Left renal cortex interstitium (tissue), 4 donors: ENCODE measurements around the gene MYBL2. TPM values are rescaled to one million over a fixed set of nuclear protein-coding genes. Genes with fewer than 3 reads are reported as not detected.
"Not testable (repeated sequence)": the region's sequence is repeated elsewhere in the genome, so short reads cannot be mapped to it uniquely, and the experiment has no call there.

Experiments used
- DNase-seq, 4 donors: peaks; one replicate each; pipeline ENCODE4 v3.0.0-alpha.2; 2013; ENCODE audit warnings: low read depth in 4 of 4, low spot score in 2 of 4, missing footprints in 1 of 4
- polyA plus RNA-seq, 4 donors: library from polyadenylated mRNA; unstranded; fragments of 120-200 nt; gene quantifications; one replicate each; pipeline ENCODE4 v1.2.1, GENCODE V29; 2013; ENCODE audit not compliant: insufficient read length in 4 of 4

Gene MYBL2
- polyA plus RNA-seq = 10 to 100 TPM; 21.1 to 30.8 (median 27.3) TPM

GRCh38 chr20:43666376-43667328, at the start of gene MYBL2:
MYBL2 (plus strand) TSS chr20:43667114; CDS start chr20:43667284, 170 bp downstream.
- peak in 1 of 4 donors; percentile 43 for DNase-seq

- DNase-seq = no peak
Measured at GRCh38 chr20:43631598-43631997, 35.3 kb upstream of the MYBL2 start.

- DNase-seq = no peak
Measured at GRCh38 chr20:43636429-43636828, 30.5 kb upstream of the MYBL2 start.

GRCh38 chr20:43642548-43642947, 24.4 kb upstream of the MYBL2 start:
- no peak for DNase-seq

GRCh38 chr20:43650997-43651525, 15.9 kb upstream of the MYBL2 start:
- DNase-seq = no peak

GRCh38 chr20:43651650-43652184, 15.2 kb upstream of the MYBL2 start:
- DNase-seq = not testable (repeated sequence)

GRCh38 chr20:43653966-43654365, 12.9 kb upstream of the MYBL2 start:
- no peak for DNase-seq

GRCh38 chr20:43655176-43655575, 11.7 kb upstream of the MYBL2 start:
- DNase-seq = not testable (repeated sequence)

GRCh38 chr20:43655937-43656336, 11.0 kb upstream of the MYBL2 start:
- DNase-seq = no peak

- no peak for DNase-seq
Measured at GRCh38 chr20:43658069-43658722, 8.7 kb upstream of the MYBL2 start.

GRCh38 chr20:43658723-43659419, 8.0 kb upstream of the MYBL2 start:
- no peak for DNase-seq

- DNase-seq = no peak
Measured at GRCh38 chr20:43662943-43663655, 3.8 kb upstream of the MYBL2 start.

GRCh38 chr20:43665466-43666176, 1.3 kb upstream of the MYBL2 start:
- no peak for DNase-seq

- DNase-seq = no peak
Measured at GRCh38 chr20:43667341-43668132, 623 bp downstream of the MYBL2 start.

GRCh38 chr20:43669332-43669731, 2.4 kb downstream of the MYBL2 start:
- no peak for DNase-seq

GRCh38 chr20:43670423-43670822, 3.5 kb downstream of the MYBL2 start:
- DNase-seq = no peak

- no peak for DNase-seq
Measured at GRCh38 chr20:43676368-43676767, 9.5 kb downstream of the MYBL2 start.

GRCh38 chr20:43680981-43681380, 14.1 kb downstream of the MYBL2 start:
- no peak for DNase-seq
